ENCODE data around the gene LIPT2.

The LIPT2 gene

GRCh38 chr11:74468521-74468920 lies 25.0 kb downstream of the LIPT2 start:
- DNase-seq (ENCODE audit: low read depth): no peak
- no peak for TF ChIP-seq CTCF (conservative IDR thresholded peaks at IDR 0.05; ENCODE audit: control insufficient read depth, insufficient read depth, low read depth, low read length)
- no peak overlapping the region for H3K4me3 ChIP-seq (ENCODE audit: control insufficient read depth, low read depth, low read length)

- TF ChIP-seq CTCF (conservative IDR thresholded peaks at IDR 0.05; ENCODE audit: control insufficient read depth, insufficient read depth, low read depth, low read length): no peak
- DNase-seq (ENCODE audit: low read depth): no peak
- no peak overlapping the region for H3K4me3 ChIP-seq (ENCODE audit: control insufficient read depth, low read depth, low read length)
Measured at GRCh38 chr11:74468058-74468457, 25.5 kb downstream of the LIPT2 start.

- peak within 1 kb of the TSS; percentile 52 for H3K4me3 ChIP-seq (ENCODE audit: control insufficient read depth, low read depth, low read length)
- DNase-seq (ENCODE audit: low read depth): peak; percentile 20
- TF ChIP-seq CTCF (conservative IDR thresholded peaks at IDR 0.05; ENCODE audit: control insufficient read depth, insufficient read depth, low read depth, low read length): no peak
Measured at GRCh38 chr11:74466916-74467885, 26.3 kb downstream of the LIPT2 start, which contains the start of gene KCNE3. Gene KCNE3, minus strand, starts transcription at chr11:74467549. Its CDS starts 9,986 bp downstream, at chr11:74457563.

- no peak overlapping the region for H3K4me3 ChIP-seq (ENCODE audit: control insufficient read depth, low read depth, low read length)
- no peak for DNase-seq (ENCODE audit: low read depth)
- TF ChIP-seq CTCF (conservative IDR thresholded peaks at IDR 0.05; ENCODE audit: control insufficient read depth, insufficient read depth, low read depth, low read length): no peak
Measured at GRCh38 chr11:74465291-74465708, 28.2 kb downstream of the LIPT2 start.

GRCh38 chr11:74464746-74465145 lies 28.8 kb downstream of the LIPT2 start:
- TF ChIP-seq CTCF (conservative IDR thresholded peaks at IDR 0.05; ENCODE audit: control insufficient read depth, insufficient read depth, low read depth, low read length): no peak
- no peak overlapping the region for H3K4me3 ChIP-seq (ENCODE audit: control insufficient read depth, low read depth, low read length)
- DNase-seq (ENCODE audit: low read depth): no peak

GRCh38 chr11:74463216-74463615 lies 30.3 kb downstream of the LIPT2 start:
- TF ChIP-seq CTCF (conservative IDR thresholded peaks at IDR 0.05; ENCODE audit: control insufficient read depth, insufficient read depth, low read depth, low read length): no peak
- no peak overlapping the region for H3K4me3 ChIP-seq (ENCODE audit: control insufficient read depth, low read depth, low read length)
- DNase-seq (ENCODE audit: low read depth): no peak
